K562 (cell line): ENCODE data around the gene ZNF319. TPM values are rescaled to one million over a fixed set of nuclear protein-coding genes. Genes with fewer than 3 reads are reported as not detected.

ENCODE experiments used
- BDP1 ChIP-seq: IDR thresholded peaks from 3 replicates; pipeline ENCODE4 v1.6.1; 2011; ENCODE audit not compliant: insufficient read length, insufficient read depth
- CCNT2 ChIP-seq: IDR thresholded peaks from 2 replicates; pipeline ENCODE4 v1.6.1; 2011; ENCODE audit warnings: borderline replicate concordance, low read depth, mild to moderate bottlenecking, moderate library complexity, mixed read lengths, low read length; ENCODE audit not compliant: insufficient read length; ENCODE audit errors: extremely low read depth
- CSDE1 ChIP-seq, 2 experiments: fragments of 450-650 bp; IDR thresholded peaks; 2 replicates each; pipeline ENCODE4 v1.6.1; 2016; ENCODE audit warnings: mild to moderate bottlenecking in 1 of 2
- ESRRA ChIP-seq: fragments of 450-650 bp; IDR thresholded peaks from 2 replicates; pipeline ENCODE4 v1.6.1; 2014; ENCODE audit warnings: low read depth, mild to moderate bottlenecking, moderate library complexity, borderline replicate concordance
- ETV1 ChIP-seq: fragments of 450-650 bp; conservative IDR thresholded peaks from 2 replicates; pipeline ENCODE4 v1.6.1; 2016; ENCODE audit warnings: missing genetic modification characterization, control low read depth, low read depth, missing compliant biosample characterization
- EZH2 ChIP-seq: IDR thresholded peaks from 2 replicates; pipeline ENCODE4 v1.6.1; 2012; ENCODE audit warnings: low read depth, mild to moderate bottlenecking, inconsistent platforms, low read length, borderline replicate concordance
- FUS ChIP-seq: fragments of 200-400 bp; formaldehyde crosslinking; optimal IDR thresholded peaks from 2 replicates; pipeline ENCODE3; 2017; ENCODE audit warnings: low read depth, low read length
- HSF4 ChIP-seq: fragments of 250-450 bp; sonication (Bioruptor Pico); IDR thresholded peaks from 2 replicates; pipeline ENCODE4 v2.1.2; 2022; ENCODE audit warnings: mild to moderate bottlenecking, moderate library complexity, borderline replicate concordance
- KAT8 ChIP-seq: fragments of 450-650 bp; IDR thresholded peaks from 2 replicates; pipeline ENCODE4 v1.6.1; 2016; ENCODE audit warnings: low read depth, mild to moderate bottlenecking
- KHSRP ChIP-seq: fragments of 450-650 bp; IDR thresholded peaks from 2 replicates; pipeline ENCODE4 v1.6.1; 2017
- LCOR ChIP-seq: sonication (generic); formaldehyde crosslinking; IDR thresholded peaks from 2 replicates; pipeline ENCODE4 v1.8.0; 2022; ENCODE audit warnings: mild to moderate bottlenecking, missing genetic modification reagents
- PHB ChIP-seq: fragments of 250-450 bp; sonication (Bioruptor Pico); IDR thresholded peaks from 2 replicates; pipeline ENCODE4 v1.5.0; 2021
- SMARCA5 ChIP-seq: fragments of 450-650 bp; IDR thresholded peaks from 2 replicates; pipeline ENCODE4 v1.6.1; 2016
- SNRNP70 ChIP-seq: fragments of 200-400 bp; formaldehyde crosslinking; optimal IDR thresholded peaks from 2 replicates; pipeline ENCODE3; 2017; ENCODE audit warnings: low read depth, low read length
- YY1 ChIP-seq, 3 experiments: IDR thresholded peaks; 2 replicates each; pipeline ENCODE4 v1.6.1; 2011; ENCODE audit warnings: low read length in 2 of 3, mild to moderate bottlenecking in 2 of 3, moderate library complexity in 2 of 3, borderline replicate concordance in 1 of 3, control low read depth in 1 of 3, low read depth in 1 of 3; ENCODE audit not compliant: insufficient read depth in 3 of 3, insufficient replicate concordance in 2 of 3, control insufficient read depth in 1 of 3, insufficient read length in 1 of 3; ENCODE audit errors: extremely low read depth in 1 of 3
- ZFX ChIP-seq: sonication (generic); formaldehyde crosslinking; IDR thresholded peaks from 2 replicates; pipeline ENCODE4 v1.8.0; 2022; ENCODE audit warnings: mild to moderate bottlenecking, missing genetic modification reagents, moderate library complexity
- ZNF695 ChIP-seq: fragments of 450-650 bp; formaldehyde crosslinking; IDR thresholded peaks from 2 replicates; pipeline ENCODE4 v1.4.0; 2020; ENCODE audit warnings: mild to moderate bottlenecking, moderate library complexity
- polyA plus RNA-seq, 8 experiments: library from polyadenylated mRNA; depleted of rRNA in 4 of 8; stranded (reverse) in 5 of 8; unstranded in 3 of 8; fragments of >200 nt; fragmentation: Nextera tagmentation in 2 of 8; fragmentation: Illumina TruSeq in 1 of 8; extraction: Ambion mirVana in 2 of 8; extraction: Trizol in 1 of 8; gene quantifications; 2 replicates each; pipeline versions ENCODE4 v1.2.1 to v1.2.3, GENCODE V29; 2011 to 2014; ENCODE audit warnings: inconsistent platforms in 1 of 8, missing spikeins in 1 of 8
- total RNA-seq, 7 experiments: library from RNA; depleted of rRNA in 6 of 7; stranded (reverse); fragments of >200 nt in 6 of 7; fragmentation: Illumina TruSeq in 2 of 7; extraction: Trizol in 2 of 7; gene quantifications; 2 replicates each; pipeline versions ENCODE4 v1.2.1 to v1.2.3, GENCODE V29; 2011 to 2021; ENCODE audit warnings: low replicate concordance in 1 of 7
- TF ChIP-seq, protein P1 (sequence below): fragments of 200-800 bp; sonication (Bioruptor generic); IDR thresholded peaks from 2 replicates; pipeline ENCODE4 v1.6.1; 2016; ENCODE audit warnings: missing genetic modification characterization, missing compliant biosample characterization
- TF ChIP-seq, protein P2 (sequence below): sonication (generic); formaldehyde crosslinking; IDR thresholded peaks from 2 replicates; pipeline ENCODE4 v1.9.0; 2022; ENCODE audit warnings: mild to moderate bottlenecking, missing genetic modification reagents

ZNF319 gene
- total and polyA plus RNA-seq, 9 of the 15 experiments (the other 6 are each of a cell fraction or from before 2014, with no cell fraction given) = 0.20 to 5.7 (median 1.4) TPM

DNA sequence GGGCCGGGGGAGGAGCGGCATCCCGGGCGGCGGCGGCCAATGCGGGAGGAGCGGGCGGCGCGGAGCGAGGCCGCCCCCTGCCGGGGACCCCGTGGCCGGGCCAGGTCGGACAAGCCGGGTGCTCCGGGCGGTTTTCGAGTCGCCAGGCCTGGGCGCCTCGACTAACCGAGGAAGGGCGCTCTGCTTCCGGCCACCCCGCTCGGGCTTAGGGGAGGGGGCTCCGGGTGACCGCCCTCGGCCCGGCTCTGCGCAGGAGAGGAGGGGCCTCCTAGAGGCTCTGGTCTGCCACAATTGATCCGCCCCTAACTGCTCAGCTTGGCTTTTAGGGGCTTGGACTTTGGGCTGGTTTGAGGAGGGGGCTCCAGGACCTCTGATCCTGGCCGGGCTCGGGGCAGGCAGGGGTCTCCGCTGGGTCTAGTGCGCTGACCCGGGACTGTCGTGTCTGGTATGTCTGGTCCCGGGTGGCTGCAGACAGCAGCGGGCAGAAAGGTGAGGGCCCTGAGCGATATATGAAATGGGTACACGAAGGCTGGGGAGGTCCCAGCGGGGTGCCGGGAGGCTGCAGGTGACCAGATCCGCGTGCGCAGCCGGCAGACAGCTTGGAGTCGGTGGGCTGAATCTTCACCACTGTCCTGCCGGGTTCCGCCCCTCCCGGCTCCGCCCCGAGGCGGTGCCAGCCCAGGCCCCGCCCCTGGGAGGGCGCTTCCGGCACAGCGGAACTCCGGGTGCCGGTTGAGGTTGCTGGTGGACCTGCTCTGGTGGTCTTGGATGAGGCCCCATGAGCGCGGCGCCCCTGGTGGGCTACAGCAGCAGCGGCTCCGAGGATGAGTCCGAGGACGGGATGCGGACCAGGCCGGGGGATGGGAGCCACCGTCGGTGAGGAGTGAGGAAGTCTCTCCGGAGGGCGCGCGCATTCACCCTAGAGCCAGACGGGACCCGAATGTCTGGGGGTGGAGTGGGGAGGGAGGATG, 519 bp upstream of the ZNF319 start, which contains the start of gene USB1 (continued):
- TF ChIP-seq ZNF695 (CRISPR knock-in tag) (no peak), CSDE1 (IDR thresholded peaks at IDR 0.05) (no peak), KHSRP (no peak), ESRRA (peak; percentile 51), HSF4 (no peak), ETV1 (peak; percentile 79), YY1 (IDR thresholded peaks at IDR 0.05; ENCODE audit: borderline replicate concordance in 1 of 3, control insufficient read depth in 1 of 3, extremely low read depth in 1 of 3, insufficient read depth in 3 of 3, insufficient read length in 1 of 3, insufficient replicate concordance in 2 of 3, low read depth in 1 of 3, low read length in 2 of 3) (peak in 2 of 3 experiments; percentile 15 to 42), SMARCA5 (peak; percentile 69; the same call in 1 of the 2 replicates), CCNT2 (peak; percentile 60), KAT8 (no peak), BDP1 (no peak), PHB (CRISPR knock-in tag) (no peak), SNRNP70 (no peak), FUS (no peak), LCOR (CRISPR knock-in tag) (0 out of 2 replicates have a peak, but pooled peaks have one; percentile 23), ZFX (0 out of 2 replicates have a peak, but pooled peaks have one; percentile 54), EZH2 (no peak)
- TF ChIP-seq, protein P1, sequence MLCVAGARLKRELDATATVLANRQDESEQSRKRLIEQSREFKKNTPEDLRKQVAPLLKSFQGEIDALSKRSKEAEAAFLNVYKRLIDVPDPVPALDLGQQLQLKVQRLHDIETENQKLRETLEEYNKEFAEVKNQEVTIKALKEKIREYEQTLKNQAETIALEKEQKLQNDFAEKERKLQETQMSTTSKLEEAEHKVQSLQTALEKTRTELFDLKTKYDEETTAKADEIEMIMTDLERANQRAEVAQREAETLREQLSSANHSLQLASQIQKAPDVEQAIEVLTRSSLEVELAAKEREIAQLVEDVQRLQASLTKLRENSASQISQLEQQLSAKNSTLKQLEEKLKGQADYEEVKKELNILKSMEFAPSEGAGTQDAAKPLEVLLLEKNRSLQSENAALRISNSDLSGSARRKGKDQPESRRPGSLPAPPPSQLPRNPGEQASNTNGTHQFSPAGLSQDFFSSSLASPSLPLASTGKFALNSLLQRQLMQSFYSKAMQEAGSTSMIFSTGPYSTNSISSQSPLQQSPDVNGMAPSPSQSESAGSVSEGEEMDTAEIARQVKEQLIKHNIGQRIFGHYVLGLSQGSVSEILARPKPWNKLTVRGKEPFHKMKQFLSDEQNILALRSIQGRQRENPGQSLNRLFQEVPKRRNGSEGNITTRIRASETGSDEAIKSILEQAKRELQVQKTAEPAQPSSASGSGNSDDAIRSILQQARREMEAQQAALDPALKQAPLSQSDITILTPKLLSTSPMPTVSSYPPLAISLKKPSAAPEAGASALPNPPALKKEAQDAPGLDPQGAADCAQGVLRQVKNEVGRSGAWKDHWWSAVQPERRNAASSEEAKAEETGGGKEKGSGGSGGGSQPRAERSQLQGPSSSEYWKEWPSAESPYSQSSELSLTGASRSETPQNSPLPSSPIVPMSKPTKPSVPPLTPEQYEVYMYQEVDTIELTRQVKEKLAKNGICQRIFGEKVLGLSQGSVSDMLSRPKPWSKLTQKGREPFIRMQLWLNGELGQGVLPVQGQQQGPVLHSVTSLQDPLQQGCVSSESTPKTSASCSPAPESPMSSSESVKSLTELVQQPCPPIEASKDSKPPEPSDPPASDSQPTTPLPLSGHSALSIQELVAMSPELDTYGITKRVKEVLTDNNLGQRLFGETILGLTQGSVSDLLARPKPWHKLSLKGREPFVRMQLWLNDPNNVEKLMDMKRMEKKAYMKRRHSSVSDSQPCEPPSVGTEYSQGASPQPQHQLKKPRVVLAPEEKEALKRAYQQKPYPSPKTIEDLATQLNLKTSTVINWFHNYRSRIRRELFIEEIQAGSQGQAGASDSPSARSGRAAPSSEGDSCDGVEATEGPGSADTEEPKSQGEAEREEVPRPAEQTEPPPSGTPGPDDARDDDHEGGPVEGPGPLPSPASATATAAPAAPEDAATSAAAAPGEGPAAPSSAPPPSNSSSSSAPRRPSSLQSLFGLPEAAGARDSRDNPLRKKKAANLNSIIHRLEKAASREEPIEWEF = no peak
- TF ChIP-seq, protein P2, sequence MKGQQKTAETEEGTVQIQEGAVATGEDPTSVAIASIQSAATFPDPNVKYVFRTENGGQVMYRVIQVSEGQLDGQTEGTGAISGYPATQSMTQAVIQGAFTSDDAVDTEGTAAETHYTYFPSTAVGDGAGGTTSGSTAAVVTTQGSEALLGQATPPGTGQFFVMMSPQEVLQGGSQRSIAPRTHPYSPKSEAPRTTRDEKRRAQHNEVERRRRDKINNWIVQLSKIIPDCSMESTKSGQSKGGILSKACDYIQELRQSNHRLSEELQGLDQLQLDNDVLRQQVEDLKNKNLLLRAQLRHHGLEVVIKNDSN (CRISPR knock-in tag) = 0 out of 2 replicates have a peak, but pooled peaks have one; percentile 42
